Spleen (tissue), 7 donors: Measurements from ENCODE around the gene POLR2I.

ENCODE experiments used
- POLR2A ChIP-seq, 3 donors: fragments of 450-650 bp; IDR thresholded peaks; one replicate each; pipeline ENCODE4 v1.5.1; 2017; ENCODE audit warnings: antibody characterized with exemption in 3 of 3, mild to moderate bottlenecking in 1 of 3
- POLR2AphosphoS5 ChIP-seq, 3 donors: sonication (generic); formaldehyde crosslinking; IDR thresholded peaks; one replicate each; pipeline ENCODE4 v1.5.1; 2017; ENCODE audit warnings: antibody characterized with exemption in 3 of 3
- TF ChIP-seq, protein P1 (sequence below), 11 experiments: fragments of 200-600 bp in 7 of 11; fragments of 450-650 bp in 4 of 11; sonication (generic) in 4 of 11; IDR thresholded peaks in 8 of 11; conservative IDR thresholded peaks in 3 of 11; 1 replicate in 7 of 11; 2 replicates in 4 of 11; pipeline versions ENCODE4 v1.4.0 to v1.8.0; 2016 to 2021; ENCODE audit warnings: antibody characterized with exemption in 11 of 11, inconsistent platforms in 4 of 11, mild to moderate bottlenecking in 1 of 11
- donor health status: DM: no; HTN: no; CAD: no; lungs with moderate emphysema.
- donor health status: DM: no; HTN: no; CAD: no.
- donor health status: DM: no; HTN: no; CAD: no.

GRCh38 chr19:36092566-36092965 is 22.1 kb downstream of the POLR2I start:
- TF ChIP-seq, protein P1, sequence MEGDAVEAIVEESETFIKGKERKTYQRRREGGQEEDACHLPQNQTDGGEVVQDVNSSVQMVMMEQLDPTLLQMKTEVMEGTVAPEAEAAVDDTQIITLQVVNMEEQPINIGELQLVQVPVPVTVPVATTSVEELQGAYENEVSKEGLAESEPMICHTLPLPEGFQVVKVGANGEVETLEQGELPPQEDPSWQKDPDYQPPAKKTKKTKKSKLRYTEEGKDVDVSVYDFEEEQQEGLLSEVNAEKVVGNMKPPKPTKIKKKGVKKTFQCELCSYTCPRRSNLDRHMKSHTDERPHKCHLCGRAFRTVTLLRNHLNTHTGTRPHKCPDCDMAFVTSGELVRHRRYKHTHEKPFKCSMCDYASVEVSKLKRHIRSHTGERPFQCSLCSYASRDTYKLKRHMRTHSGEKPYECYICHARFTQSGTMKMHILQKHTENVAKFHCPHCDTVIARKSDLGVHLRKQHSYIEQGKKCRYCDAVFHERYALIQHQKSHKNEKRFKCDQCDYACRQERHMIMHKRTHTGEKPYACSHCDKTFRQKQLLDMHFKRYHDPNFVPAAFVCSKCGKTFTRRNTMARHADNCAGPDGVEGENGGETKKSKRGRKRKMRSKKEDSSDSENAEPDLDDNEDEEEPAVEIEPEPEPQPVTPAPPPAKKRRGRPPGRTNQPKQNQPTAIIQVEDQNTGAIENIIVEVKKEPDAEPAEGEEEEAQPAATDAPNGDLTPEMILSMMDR (IDR thresholded peaks at IDR 0.05 in 8 of 11, conservative IDR thresholded peaks at IDR 0.05 in 3 of 11) = no peak
- TF ChIP-seq POLR2A (IDR thresholded peaks at IDR 0.05) (no peak), POLR2AphosphoS5 (IDR thresholded peaks at IDR 0.05) (no peak)
